GM12874 (cell line): ENCODE results near the gene PCK1.

ENCODE experiments used
- CTCF ChIP-seq: IDR thresholded peaks from 2 replicates; pipeline ENCODE4 v1.5.1; 2011; ENCODE audit warnings: low read depth, mild to moderate bottlenecking, control low read depth, low read length, moderate library complexity; ENCODE audit not compliant: insufficient read depth

Gene PCK1

GRCh38 chr20:57610261-57610952 lies 49.5 kb downstream of the PCK1 start:
- TF ChIP-seq CTCF: no peak

- no peak for TF ChIP-seq CTCF
These were observed 50.8 kb downstream of the PCK1 start for GRCh38 chr20:57611586-57612311.

- no peak for TF ChIP-seq CTCF
These were observed 51.5 kb downstream of the PCK1 start for GRCh38 chr20:57612436-57612835.

- no peak for TF ChIP-seq CTCF
These were observed 52.0 kb downstream of the PCK1 start for GRCh38 chr20:57612916-57613315.

- TF ChIP-seq CTCF: no peak
These were observed 52.6 kb downstream of the PCK1 start for GRCh38 chr20:57613481-57613921.

- TF ChIP-seq CTCF: no peak
These were observed 53.9 kb downstream of the PCK1 start for GRCh38 chr20:57614490-57615444.

- no peak for TF ChIP-seq CTCF
These were observed 54.5 kb downstream of the PCK1 start for GRCh38 chr20:57615445-57615811.
